Measurements from ENCODE around the gene EWSR1.
A peak's percentile ranks its signal among the peaks of the same experiment; 100 is the strongest.

Gene EWSR1

DNA sequence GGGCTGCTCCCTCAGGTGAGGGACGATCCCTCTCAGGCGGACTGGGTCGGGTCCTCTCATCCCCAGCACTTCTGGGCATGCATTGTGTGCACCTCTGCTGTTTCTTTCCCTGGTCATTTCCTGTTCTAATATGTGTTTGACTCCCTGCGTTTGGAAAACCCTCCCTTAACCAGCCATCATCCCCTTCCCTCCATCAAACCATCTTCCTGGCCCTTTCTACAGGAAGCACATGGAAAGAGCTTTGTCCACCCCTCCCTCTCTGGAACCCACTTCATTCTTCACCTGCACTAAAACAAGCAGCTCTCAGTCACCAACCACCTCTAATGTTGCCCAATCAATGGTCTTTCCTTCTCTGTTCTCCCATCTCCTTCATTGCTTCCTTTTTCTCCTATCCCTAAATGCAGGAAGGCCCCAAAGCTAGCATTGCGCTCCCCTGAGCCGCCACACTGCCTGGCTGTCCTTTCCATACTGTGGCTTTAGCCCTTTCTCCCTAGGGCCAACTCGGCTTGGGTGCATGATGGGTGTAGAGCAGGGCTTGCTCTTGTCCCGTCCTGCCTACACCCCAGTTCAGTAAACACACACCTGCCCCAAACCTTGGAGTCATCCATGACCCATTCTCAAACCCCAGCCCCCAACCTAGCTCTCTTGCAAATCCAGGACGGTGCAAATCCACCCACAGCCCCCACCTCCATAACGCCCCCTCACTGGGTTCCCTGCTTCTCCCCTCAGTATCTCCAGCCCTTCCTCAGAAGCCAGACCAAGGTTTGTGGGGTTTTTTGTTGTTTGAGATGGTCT is 32.9 kb downstream of the EWSR1 start:
- no peaks in the 10 kb centered on the region for H3K9me3 Mint-ChIP-seq
- peaks cover 55% of the 10 kb centered on the region for H3K36me3 Mint-ChIP-seq (ENCODE audit: low read depth)
- no peak overlapping the region for H3K4me3 Mint-ChIP-seq
- peaks cover 12% of the 10 kb centered on the region for H3K27me3 Mint-ChIP-seq
- H3K27ac Mint-ChIP-seq = peak overlapping the region; percentile 3
- intact Hi-C loops (cut with micrococcal nuclease) = no loop called here
- peaks cover 61% of the 10 kb centered on the region for H3K4me1 Mint-ChIP-seq (ENCODE audit: low read depth)

DNA sequence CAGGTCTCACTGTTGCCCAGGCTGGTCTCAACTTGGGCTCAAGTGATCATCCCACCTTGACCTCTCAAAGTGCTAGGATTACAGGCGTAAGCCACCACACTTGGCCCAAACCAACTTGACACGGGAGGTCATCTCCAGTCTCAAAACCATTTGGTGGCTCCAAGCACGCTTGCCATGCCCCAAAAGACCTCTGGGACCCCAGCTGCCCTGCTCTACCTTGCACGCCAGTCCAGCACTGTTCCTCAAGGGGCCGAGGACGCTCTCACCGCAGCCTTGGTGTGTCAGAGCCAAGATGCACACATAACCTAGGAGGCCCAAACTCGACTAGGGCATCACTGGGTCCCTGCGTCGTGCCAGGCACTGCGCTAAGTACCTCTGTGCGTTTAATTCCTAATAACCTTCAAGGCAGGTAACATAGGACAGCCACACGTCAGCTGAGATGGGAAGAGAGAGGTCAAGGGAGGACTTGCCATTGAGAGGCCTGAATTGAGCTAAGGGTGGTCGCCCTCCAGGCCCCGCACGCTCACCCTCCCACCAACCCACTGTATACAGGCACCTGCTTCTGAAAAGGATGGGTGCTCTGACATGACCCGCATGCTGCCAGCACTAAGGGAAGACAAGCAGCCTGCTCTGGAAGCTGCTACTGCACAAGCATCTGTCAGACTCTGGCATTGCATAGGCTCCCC is 33.8 kb downstream of the EWSR1 start:
- no peaks in the 10 kb centered on the region for H3K9me3 Mint-ChIP-seq
- intact Hi-C loops (cut with micrococcal nuclease) = loop anchor here (2.0 kb wide), 1 partner anchor 33 kb away; the partner anchor contains the start of gene EWSR1
- peaks cover 65% of the 10 kb centered on the region for H3K4me1 Mint-ChIP-seq (ENCODE audit: low read depth)
- H3K27me3 Mint-ChIP-seq = peaks cover 12% of the 10 kb centered on the region
- H3K27ac Mint-ChIP-seq = peak overlapping the region; percentile 82
- peaks cover 51% of the 10 kb centered on the region for H3K36me3 Mint-ChIP-seq (ENCODE audit: low read depth)
- no peak overlapping the region for H3K4me3 Mint-ChIP-seq

DNA sequence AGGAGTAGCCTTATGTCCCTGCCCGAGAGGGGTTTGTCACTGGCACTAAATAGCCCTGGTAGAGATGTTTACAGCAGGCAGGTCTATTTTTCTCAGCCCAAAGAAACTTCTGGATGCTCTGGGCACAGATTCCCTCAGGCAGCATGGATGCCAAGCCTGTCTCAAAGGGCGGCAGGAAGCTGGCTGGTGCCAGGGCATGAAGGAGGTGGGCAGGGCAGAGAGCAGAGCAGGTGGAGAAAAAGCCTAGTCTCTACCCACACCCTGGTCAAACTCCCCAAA is 34.3 kb downstream of the EWSR1 start:
- Mint-ChIP-seq H3K4me1 (ENCODE audit: low read depth) (peaks cover 66% of the 10 kb centered on the region), H3K9me3 (no peaks in the 10 kb centered on the region), H3K4me3 (no peak overlapping the region), H3K36me3 (ENCODE audit: low read depth) (peaks cover 48% of the 10 kb centered on the region), H3K27me3 (peaks cover 12% of the 10 kb centered on the region), H3K27ac (peak overlapping the region; percentile 82)
- intact Hi-C loops (cut with micrococcal nuclease) = loop anchor here (2.0 kb wide), 1 partner anchor 34 kb away; the partner anchor contains the start of gene EWSR1

DNA sequence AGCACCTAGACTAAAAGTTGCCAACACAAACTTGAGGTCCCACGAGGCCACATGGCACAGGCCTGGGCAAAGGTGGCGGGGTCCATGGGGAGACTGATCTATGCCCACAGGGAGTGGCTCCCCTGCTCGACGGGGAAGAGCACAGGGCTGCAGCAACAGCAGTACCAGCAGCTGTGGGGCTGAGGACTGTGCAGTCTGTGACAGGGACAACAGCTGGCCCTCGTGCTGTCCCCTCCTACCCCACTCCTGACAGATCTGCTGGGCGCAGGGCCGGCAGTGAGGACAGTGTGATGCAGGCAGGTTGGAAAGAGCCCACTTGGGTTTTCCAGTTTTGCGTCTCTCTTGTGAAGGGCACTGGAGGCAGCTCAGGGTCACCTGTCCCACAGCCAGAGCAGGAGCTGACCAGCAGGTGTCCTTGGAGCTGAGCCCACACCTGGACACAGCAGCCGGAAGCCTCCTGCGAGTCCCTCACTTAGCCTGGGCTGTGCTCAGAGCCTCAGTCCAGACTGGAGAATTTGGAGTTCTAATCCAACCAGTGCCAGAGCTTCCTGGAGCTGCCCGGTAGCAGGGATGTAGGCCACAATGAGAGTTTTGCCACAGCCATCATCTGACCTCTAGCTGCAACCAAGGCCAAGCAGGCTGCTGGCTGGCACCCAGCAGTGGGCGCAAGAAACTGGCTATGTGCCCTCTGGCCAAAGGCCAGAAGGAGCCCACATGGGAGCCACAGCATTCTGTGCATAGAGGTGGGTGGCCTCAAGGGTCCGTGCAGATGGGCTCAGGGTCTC is 34.8 kb downstream of the EWSR1 start:
- Mint-ChIP-seq H3K27ac (peak overlapping the region; percentile 82), H3K36me3 (ENCODE audit: low read depth) (peaks cover 47% of the 10 kb centered on the region), H3K4me1 (ENCODE audit: low read depth) (peaks cover 72% of the 10 kb centered on the region), H3K27me3 (peaks cover 12% of the 10 kb centered on the region), H3K9me3 (no peaks in the 10 kb centered on the region), H3K4me3 (no peak overlapping the region)
- intact Hi-C loops (cut with micrococcal nuclease) = loop anchor here (2.0 kb wide), 1 partner anchor 34 kb away; the partner anchor contains the start of gene EWSR1

DNA sequence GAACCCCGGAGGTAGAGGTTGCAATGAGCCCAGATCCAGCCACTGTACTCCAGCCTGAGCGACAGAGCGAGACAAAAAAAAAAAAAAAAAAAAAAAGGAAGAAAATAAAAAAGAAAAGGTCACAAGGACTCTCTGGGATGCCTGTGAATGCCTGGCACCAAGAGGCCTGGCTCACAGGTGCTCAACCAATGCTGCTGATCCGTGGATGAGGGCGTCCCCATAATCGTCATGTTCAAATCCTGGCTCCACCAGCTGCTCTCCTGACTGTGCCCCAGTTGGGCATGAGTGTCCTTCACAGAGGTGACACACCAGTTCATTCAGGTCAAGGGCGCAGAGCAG is 37.7 kb downstream of the EWSR1 start:
- peaks cover 12% of the 10 kb centered on the region for H3K27me3 Mint-ChIP-seq
- peak overlapping the region; percentile 92 for H3K4me3 Mint-ChIP-seq
- H3K36me3 Mint-ChIP-seq (ENCODE audit: low read depth) = peaks cover 42% of the 10 kb centered on the region
- intact Hi-C loops (cut with micrococcal nuclease) = no loop called here
- H3K27ac Mint-ChIP-seq = peak overlapping the region; percentile 82
- H3K9me3 Mint-ChIP-seq = no peaks in the 10 kb centered on the region
- peaks cover 88% of the 10 kb centered on the region for H3K4me1 Mint-ChIP-seq (ENCODE audit: low read depth)

DNA sequence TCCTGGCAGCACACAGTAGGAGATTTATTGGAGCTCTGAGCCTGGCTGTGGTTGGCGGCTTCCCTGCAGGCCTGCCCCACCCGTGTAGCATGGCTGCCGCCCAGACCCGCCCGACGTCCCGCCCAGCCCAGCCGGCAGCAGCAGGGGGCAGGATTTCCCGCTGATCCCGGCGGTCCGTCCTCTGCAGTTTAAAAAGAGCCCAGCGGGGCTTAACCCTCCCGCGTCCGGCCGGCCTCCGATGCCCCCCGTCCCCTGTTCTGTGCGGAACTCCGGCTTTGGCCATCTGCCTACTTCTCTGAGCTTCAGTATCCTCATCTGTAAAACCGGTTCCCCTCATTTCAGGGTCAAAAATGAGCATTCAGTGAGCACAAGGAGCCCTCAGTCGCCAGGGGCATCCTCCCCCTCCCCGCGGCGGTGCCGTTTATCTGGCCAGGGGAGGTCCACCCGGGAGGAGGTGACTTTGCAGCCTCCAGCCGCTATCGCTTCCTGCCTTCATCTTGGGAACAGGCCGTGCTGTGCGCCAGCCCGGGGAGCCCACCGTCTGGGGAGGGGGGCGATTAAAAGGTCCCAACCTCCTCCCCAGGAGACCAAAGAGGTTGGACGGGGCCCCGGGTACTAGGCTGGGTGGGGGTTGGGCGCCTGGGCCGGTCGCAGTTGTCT is 38.2 kb downstream of the EWSR1 start, which contains the start of gene GAS2L1:
GAS2L1 (plus strand) TSS at position 476 of the 660 bp plus-strand sequence. CDS start 1,456 bp downstream, outside the sequence.
- H3K36me3 Mint-ChIP-seq (ENCODE audit: low read depth) = peaks cover 42% of the 10 kb centered on the region
- intact Hi-C loops (cut with micrococcal nuclease) = no loop called here
- peak within 1 kb of the TSS; percentile 92 for H3K4me3 Mint-ChIP-seq
- H3K9me3 Mint-ChIP-seq = no peaks in the 10 kb centered on the region
- H3K27ac Mint-ChIP-seq = peak within 1 kb of the TSS; percentile 82
- peaks cover 12% of the 10 kb centered on the region for H3K27me3 Mint-ChIP-seq
- H3K4me1 Mint-ChIP-seq (ENCODE audit: low read depth) = peaks cover 88% of the 10 kb centered on the region

DNA sequence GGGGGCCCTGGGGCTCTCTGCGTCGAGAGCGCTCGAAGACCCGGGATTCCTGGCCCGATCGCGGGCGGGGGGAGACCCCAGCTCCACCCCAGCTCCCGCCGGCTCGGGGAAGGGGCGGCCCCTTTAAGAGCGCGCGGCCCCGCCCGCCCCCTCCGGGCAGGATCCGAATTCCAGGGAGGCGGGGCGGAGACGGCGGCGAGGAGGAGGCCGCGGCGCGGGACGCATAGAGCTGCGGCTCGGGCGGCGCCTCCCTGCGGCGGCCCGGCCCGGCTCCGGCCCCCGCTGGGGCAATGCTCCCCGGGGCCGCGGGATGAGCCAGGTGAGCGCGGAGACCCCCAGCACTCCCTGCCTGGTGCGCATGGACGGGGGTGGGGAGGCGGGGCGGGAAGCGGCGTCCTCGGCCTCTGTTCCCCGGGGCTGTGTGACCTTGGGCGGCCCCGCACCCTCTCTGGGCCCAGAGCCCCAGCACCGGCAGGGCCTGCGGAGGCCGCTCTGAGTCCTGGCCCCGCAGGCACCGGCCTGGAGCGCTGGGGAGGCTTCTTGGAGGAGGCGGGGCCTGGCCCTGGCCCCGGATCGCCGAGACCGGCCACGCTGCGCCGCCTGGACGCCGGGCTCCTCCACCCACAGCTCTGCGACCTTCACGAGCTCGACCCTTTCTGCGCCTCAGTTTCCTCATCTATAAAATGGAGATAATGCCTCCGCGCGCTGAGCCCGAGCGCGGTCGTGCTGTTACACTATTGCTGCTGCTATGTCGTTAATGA is 38.9 kb downstream of the EWSR1 start:
- H3K27me3 Mint-ChIP-seq = peaks cover 12% of the 10 kb centered on the region
- peaks cover 45% of the 10 kb centered on the region for H3K36me3 Mint-ChIP-seq (ENCODE audit: low read depth)

DNA sequence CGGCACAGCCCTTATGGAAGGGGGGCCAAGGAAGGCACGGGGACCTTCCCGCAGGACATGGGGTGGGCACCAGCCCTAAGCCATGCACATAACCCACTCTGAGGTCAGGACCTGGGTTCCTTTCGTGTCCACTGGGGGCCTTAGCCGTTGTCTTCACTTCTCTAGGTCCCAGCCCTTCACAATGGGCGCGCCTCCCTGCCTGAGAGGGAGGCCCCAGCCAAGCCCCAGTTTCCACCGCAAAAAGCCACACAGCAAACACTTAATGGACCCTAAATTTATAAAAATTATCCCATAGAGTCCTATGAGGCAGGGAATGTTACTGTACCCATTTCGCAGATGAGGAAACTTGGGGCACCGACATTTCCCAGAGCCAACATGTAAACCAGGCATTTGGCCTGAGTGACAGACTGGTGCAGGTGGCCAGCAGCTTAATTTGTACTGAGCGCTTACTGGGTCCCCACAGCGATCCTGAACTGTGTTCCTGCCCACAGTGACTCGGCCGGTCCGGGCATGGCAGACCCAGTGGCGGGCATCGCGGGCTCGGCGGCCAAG is 39.6 kb downstream of the EWSR1 start:
- H3K27me3 Mint-ChIP-seq = peaks cover 14% of the 10 kb centered on the region
- intact Hi-C loops (cut with micrococcal nuclease) = no loop called here
- no peaks in the 10 kb centered on the region for H3K9me3 Mint-ChIP-seq

More for the DNA sequence above, 38.9 kb downstream of the EWSR1 start:
- peak overlapping the region; percentile 82 for H3K27ac Mint-ChIP-seq
- no peaks in the 10 kb centered on the region for H3K9me3 Mint-ChIP-seq
- intact Hi-C loops (cut with micrococcal nuclease) = no loop called here
- peaks cover 90% of the 10 kb centered on the region for H3K4me1 Mint-ChIP-seq (ENCODE audit: low read depth)
- H3K4me3 Mint-ChIP-seq = peak overlapping the region; percentile 92

DNA sequence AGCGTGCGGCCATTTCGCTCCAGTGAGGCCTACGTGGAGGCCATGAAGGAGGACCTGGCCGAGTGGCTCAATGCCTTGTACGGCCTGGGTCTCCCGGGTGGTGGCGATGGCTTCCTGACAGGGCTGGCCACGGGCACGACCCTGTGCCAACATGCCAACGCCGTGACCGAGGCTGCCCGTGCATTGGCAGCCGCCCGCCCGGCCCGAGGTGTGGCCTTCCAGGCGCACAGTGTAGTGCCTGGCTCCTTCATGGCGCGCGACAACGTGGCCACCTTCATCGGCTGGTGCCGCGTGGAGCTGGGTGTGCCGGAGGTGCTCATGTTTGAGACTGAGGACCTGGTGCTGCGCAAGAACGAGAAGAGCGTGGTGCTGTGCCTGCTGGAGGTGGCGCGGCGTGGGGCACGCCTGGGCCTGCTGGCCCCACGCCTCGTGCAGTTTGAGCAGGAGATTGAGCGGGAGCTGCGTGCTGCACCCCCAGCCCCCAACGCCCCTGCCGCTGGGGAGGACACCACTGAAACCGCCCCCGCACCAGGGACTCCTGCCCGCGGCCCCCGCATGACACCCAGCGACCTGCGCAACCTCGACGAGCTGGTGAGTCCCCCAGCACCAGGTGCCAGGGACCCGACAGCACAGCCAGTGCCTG is 40.2 kb downstream of the EWSR1 start:
- intact Hi-C loops (cut with micrococcal nuclease) = no loop called here
- H3K9me3 Mint-ChIP-seq = no peaks in the 10 kb centered on the region
- peak overlapping the region; percentile 82 for H3K27ac Mint-ChIP-seq
- peaks cover 90% of the 10 kb centered on the region for H3K4me1 Mint-ChIP-seq (ENCODE audit: low read depth)
- peaks cover 20% of the 10 kb centered on the region for H3K27me3 Mint-ChIP-seq
- peak overlapping the region; percentile 58 for H3K4me3 Mint-ChIP-seq
- H3K36me3 Mint-ChIP-seq (ENCODE audit: low read depth) = peaks cover 57% of the 10 kb centered on the region

More for the DNA sequence above, 39.6 kb downstream of the EWSR1 start:
- Mint-ChIP-seq H3K4me3 (peak overlapping the region; percentile 92), H3K4me1 (ENCODE audit: low read depth) (peaks cover 90% of the 10 kb centered on the region), H3K36me3 (ENCODE audit: low read depth) (peaks cover 51% of the 10 kb centered on the region), H3K27ac (peak overlapping the region; percentile 82)

DNA sequence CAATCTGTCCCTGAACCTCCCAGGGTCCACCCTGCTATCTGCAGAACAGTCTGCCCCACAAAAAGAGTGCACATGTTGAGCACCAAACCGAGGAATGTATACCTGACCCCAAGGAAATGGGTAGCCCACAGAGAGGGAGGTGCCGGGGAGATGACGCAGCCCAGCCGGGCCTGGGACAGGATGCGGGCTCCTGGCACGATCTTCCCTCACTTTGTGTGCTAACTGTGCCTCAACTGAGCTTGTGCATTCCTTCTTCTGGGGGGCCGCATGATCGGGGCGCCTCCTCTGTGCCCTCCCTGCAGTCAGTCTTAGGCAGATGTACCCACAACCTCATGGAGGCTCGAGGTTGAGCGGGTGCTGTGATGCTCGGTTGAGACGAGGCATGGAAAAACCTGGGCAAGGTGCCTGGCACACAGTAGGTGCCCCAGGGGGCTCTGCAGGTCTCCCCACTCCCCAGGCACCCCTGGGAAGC is 40.8 kb downstream of the EWSR1 start:
- Mint-ChIP-seq H3K9me3 (no peaks in the 10 kb centered on the region), H3K27me3 (peaks cover 25% of the 10 kb centered on the region), H3K4me1 (ENCODE audit: low read depth) (peaks cover 90% of the 10 kb centered on the region), H3K27ac (peak overlapping the region; percentile 82), H3K4me3 (peak overlapping the region; percentile 58), H3K36me3 (ENCODE audit: low read depth) (peaks cover 63% of the 10 kb centered on the region)
- intact Hi-C loops (cut with micrococcal nuclease) = no loop called here

DNA sequence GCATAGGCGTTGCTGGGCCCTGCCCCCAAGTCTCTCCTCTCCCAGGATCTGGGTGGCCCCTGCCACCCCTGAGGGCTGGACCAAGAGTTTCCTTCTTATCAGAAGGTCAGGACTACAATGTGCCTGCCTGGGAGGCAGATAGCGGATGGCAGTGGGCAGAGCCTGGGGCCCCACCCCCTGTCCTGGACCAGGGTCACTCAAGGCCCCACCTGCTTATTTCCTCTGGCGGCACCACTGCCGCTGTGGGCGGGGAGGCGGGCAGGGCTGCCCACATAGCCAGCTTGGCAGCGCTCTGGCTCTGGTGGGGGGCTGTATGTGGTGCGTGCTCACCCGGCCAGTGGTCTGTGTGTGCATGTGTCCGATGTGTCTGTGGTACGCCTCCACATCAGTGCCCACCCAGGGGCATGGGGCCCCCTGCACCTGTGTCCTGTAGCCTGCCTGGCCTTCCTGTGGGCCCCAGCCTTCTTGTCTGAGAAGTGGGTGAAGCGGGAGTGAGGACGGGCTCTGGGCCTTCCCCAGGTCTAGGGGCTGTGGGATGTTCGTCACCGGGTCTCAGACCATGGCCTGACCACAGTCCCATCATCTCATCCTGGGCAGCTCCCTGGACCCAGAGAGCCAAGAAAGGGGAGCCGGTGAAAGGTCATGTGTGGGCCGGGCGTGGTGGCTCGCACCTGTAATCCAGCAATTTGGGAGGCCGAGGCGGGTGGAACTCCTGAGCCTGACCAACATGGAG is 41.4 kb downstream of the EWSR1 start:
- intact Hi-C loops (cut with micrococcal nuclease) = loop anchor here (2.0 to 5.0 kb wide), 2 partner anchors 41 to 78 kb away; partner anchors contain the start of genes AP1B1 and EWSR1
- peak overlapping the region; percentile 58 for H3K4me3 Mint-ChIP-seq
- no peaks in the 10 kb centered on the region for H3K9me3 Mint-ChIP-seq
- peaks cover 90% of the 10 kb centered on the region for H3K4me1 Mint-ChIP-seq (ENCODE audit: low read depth)
- peak overlapping the region; percentile 82 for H3K27ac Mint-ChIP-seq
- H3K27me3 Mint-ChIP-seq = peaks cover 32% of the 10 kb centered on the region
- H3K36me3 Mint-ChIP-seq (ENCODE audit: low read depth) = peaks cover 69% of the 10 kb centered on the region

Data from dendritic cell treated with granulocyte-macrophage colony-stimulating factor and Interleukin-4, amounts not matched to agents 40 ng/mL and 50 ng/mL, for 4 days (primary cell).